Gastroesophageal sphincter (tissue), 4 donors: ENCODE results near the gene MAN2A1. TPM values are rescaled to one million over a fixed set of nuclear protein-coding genes. Genes with fewer than 3 reads are reported as not detected.

Experiments
- ATAC-seq: fragments of 150-250 bp; one replicate; pipeline ENCODE4 v1.9.1; 2016; ENCODE audit warnings: mild to moderate bottlenecking, moderate library complexity
- H3K27ac ChIP-seq, 4 donors: fragments of 200-600 bp; sonication (generic) in 3 of 4; 1 replicate in 3 of 4; 2 replicates in 1 of 4; pipeline ENCODE4 v1.5.1; 2016 to 2019
- H3K27me3 ChIP-seq: fragments of 200-600 bp; sonication (generic); one replicate; pipeline ENCODE4 v1.5.1; 2019
- H3K36me3 ChIP-seq, 2 donors: fragments of 200-600 bp; sonication (generic); one replicate each; pipeline ENCODE4 v1.5.1; 2019; ENCODE audit warnings: control low read depth in 1 of 2
- H3K4me1 ChIP-seq, 3 donors: fragments of 200-600 bp; sonication (generic); 1 replicate in 2 of 3; 2 replicates in 1 of 3; pipeline ENCODE4 v1.5.1; 2016 to 2019; ENCODE audit warnings: control low read depth in 2 of 3
- H3K4me3 ChIP-seq, 2 donors: fragments of 200-600 bp; sonication (generic); one replicate each; pipeline ENCODE4 v1.5.1; 2019; ENCODE audit warnings: mild to moderate bottlenecking in 1 of 2, moderate library complexity in 1 of 2
- H3K9me3 ChIP-seq, 3 donors: fragments of 200-600 bp; sonication (generic); one replicate each; pipeline ENCODE4 v1.5.1; 2017 to 2019; ENCODE audit warnings: control low read depth in 2 of 3
- CTCF ChIP-seq, 4 experiments: fragments of 200-600 bp in 2 of 4; fragments of 450-650 bp in 2 of 4; sonication (generic) in 1 of 4; IDR thresholded peaks; one replicate each; pipeline ENCODE4 v1.5.1; 2017 to 2019; ENCODE audit warnings: antibody characterized with exemption in 4 of 4, mild to moderate bottlenecking in 2 of 4, moderate library complexity in 2 of 4
- EP300 ChIP-seq: sonication (generic); formaldehyde crosslinking; IDR thresholded peaks from one replicate; pipeline ENCODE4 v1.6.1; 2017; ENCODE audit warnings: antibody characterized with exemption, mild to moderate bottlenecking
- POLR2A ChIP-seq, 2 donors: fragments of 450-650 bp; IDR thresholded peaks; one replicate each; pipeline ENCODE4 v1.6.1; 2017; ENCODE audit warnings: antibody characterized with exemption in 2 of 2, mild to moderate bottlenecking in 2 of 2, moderate library complexity in 1 of 2
- POLR2AphosphoS5 ChIP-seq: sonication (generic); formaldehyde crosslinking; IDR thresholded peaks from one replicate; pipeline ENCODE4 v1.6.1; 2017; ENCODE audit warnings: antibody characterized with exemption
- WGBS, 2 donors: methylation state at CpG; one replicate each; pipeline ENCODE4 v1.1.5; 2018; ENCODE audit warnings: low coverage in 1 of 2; 5-methylcytosine and 5-hydroxymethylcytosine counted together
- total RNA-seq, 4 donors: library from RNA; depleted of rRNA; stranded (reverse); fragments of >200 nt; gene quantifications; one replicate each; pipeline ENCODE4 v1.1.0, GENCODE V29; 2016

MAN2A1 gene
- total RNA-seq, 4 donors from 2014 or later, result 19.6 to 55.6 (median 34.1) TPM

- Histone ChIP-seq H3K9me3 (no peaks in the 10 kb centered on the region), H3K27ac (no peak overlapping the region), H3K36me3 (no peaks in the 10 kb centered on the region), H3K4me3 (no peak overlapping the region), H3K4me1 (peaks cover 0 to 9% (median 0%) of the 10 kb centered on the region in 3 donors), H3K27me3 (no peaks in the 10 kb centered on the region)
- 84 to 90% methylated on average over 4 to 5 of the region's 5 CpGs for WGBS, 2 donors
- ATAC-seq, result no peak
- TF ChIP-seq POLR2AphosphoS5, result no peak
- TF ChIP-seq CTCF (IDR thresholded peaks at IDR 0.05), result no peak
- TF ChIP-seq EP300, result no peak
- no peak for TF ChIP-seq POLR2A (IDR thresholded peaks at IDR 0.05)
Observed at GRCh38 chr5:109668237-109668636, 21.5 kb upstream of the MAN2A1 start.

- no peak overlapping the region for H3K27ac ChIP-seq
- no peaks in the 10 kb centered on the region for H3K27me3 ChIP-seq
- ATAC-seq, result no peak
- WGBS, 2 donors, result 67 to 86% methylated on average over 4 of the region's 4 CpGs
- TF ChIP-seq CTCF (IDR thresholded peaks at IDR 0.05) (no peak), EP300 (no peak)
- H3K4me1 ChIP-seq, result peaks cover 0 to 9% (median 0%) of the 10 kb centered on the region in 3 donors
- H3K9me3 ChIP-seq, result no peaks in the 10 kb centered on the region
- H3K4me3 ChIP-seq, result no peak overlapping the region
- no peaks in the 10 kb centered on the region for H3K36me3 ChIP-seq
Observed at GRCh38 chr5:109668668-109669422, 20.9 kb upstream of the MAN2A1 start.

GRCh38 chr5:109669991-109670706, 19.6 kb upstream of the MAN2A1 start:
- H3K27me3 ChIP-seq, result no peaks in the 10 kb centered on the region
- H3K36me3 ChIP-seq, result no peaks in the 10 kb centered on the region
- TF ChIP-seq EP300 (no peak), POLR2AphosphoS5 (no peak), POLR2A (IDR thresholded peaks at IDR 0.05) (no peak), CTCF (IDR thresholded peaks at IDR 0.05) (no peak)
- ATAC-seq, result no peak
- peaks cover 0 to 9% (median 0%) of the 10 kb centered on the region in 3 donors for H3K4me1 ChIP-seq
- 25 to 44% methylated on average over 1 of the region's 1 CpG for WGBS, 2 donors
- H3K27ac ChIP-seq, result no peak overlapping the region
- H3K9me3 ChIP-seq, result no peaks in the 10 kb centered on the region
- no peak overlapping the region for H3K4me3 ChIP-seq

GRCh38 chr5:109671136-109671535, 18.6 kb upstream of the MAN2A1 start:
- no peak for TF ChIP-seq POLR2AphosphoS5
- TF ChIP-seq CTCF (IDR thresholded peaks at IDR 0.05), result no peak
- no peak for TF ChIP-seq EP300
- TF ChIP-seq POLR2A (IDR thresholded peaks at IDR 0.05), result no peak
- Histone ChIP-seq H3K4me1 (peaks cover 0 to 9% (median 0%) of the 10 kb centered on the region in 3 donors), H3K4me3 (no peak overlapping the region), H3K27ac (no peak overlapping the region), H3K36me3 (no peaks in the 10 kb centered on the region), H3K27me3 (no peaks in the 10 kb centered on the region), H3K9me3 (no peaks in the 10 kb centered on the region)
- 94 to 100% methylated on average over 2 of the region's 2 CpGs for WGBS, 2 donors
- ATAC-seq, result no peak

- TF ChIP-seq EP300 (no peak), POLR2A (IDR thresholded peaks at IDR 0.05) (no peak), POLR2AphosphoS5 (no peak), CTCF (IDR thresholded peaks at IDR 0.05) (no peak)
- WGBS, 2 donors, result 78 to 91% methylated on average over 4 of the region's 4 CpGs
- Histone ChIP-seq H3K27ac (no peak overlapping the region), H3K4me1 (peaks cover 0 to 9% (median 0%) of the 10 kb centered on the region in 3 donors), H3K36me3 (no peaks in the 10 kb centered on the region), H3K27me3 (no peaks in the 10 kb centered on the region), H3K4me3 (no peak overlapping the region), H3K9me3 (no peaks in the 10 kb centered on the region)
- no peak for ATAC-seq
Observed at GRCh38 chr5:109674596-109674995, 15.1 kb upstream of the MAN2A1 start.
